K562 (cell line): Measurements from ENCODE around the gene BICC1. TPM values are rescaled to one million over a fixed set of nuclear protein-coding genes. Genes with fewer than 3 reads are reported as not detected.

Experiments used
- ATAC-seq: fragments of 200-7000 bp; cut with Tn5 transposase; 3 replicates; pipeline ENCODE4 v1.9.1; 2020; ENCODE audit warnings: moderate library complexity
- BruUV-seq: library from RNA; stranded (reverse); fragments of 400-500 nt; replicated peaks from 2 replicates; lab custom pipeline; 2021; lab: Mats Ljungman, UMichigan
- CTCF ChIA-PET: fragments of 300-600 bp; formaldehyde crosslinking; extraction: SDS; loops from one replicate; lab custom pipeline; 2021; ENCODE audit warnings: low intra/inter-chr PET ratio; lab: Yijun Ruan, JAX
- POLR2A ChIA-PET: fragments of 300-600, 350-650 bp; sonication (Branson Sonifier 250); formaldehyde crosslinking; extraction: SDS; loops from one replicate; lab custom pipeline; 2021; ENCODE audit warnings: antibody characterized with exemption, inconsistent platforms; lab: Yijun Ruan, JAX
- DNase-seq, 4 experiments: peaks; one replicate each; pipeline versions ENCODE4 v3.0.0 to v3.0.0-alpha.2; 2011 to 2018; ENCODE audit warnings: low spot score in 3 of 4, mixed read lengths in 3 of 4; ENCODE audit errors: extremely low read depth in 1 of 4
- FAIRE-seq: peaks from 2 replicates; lab custom pipeline; 2011; peaks lifted over from hg19 to GRCh38; lab: Jason Lieb, UNC
- H2AFZ ChIP-seq: 2 replicates; pipeline ENCODE4 v1.6.0; 2011; ENCODE audit warnings: low read depth, low read length, control low read depth, inconsistent platforms
- H3K27ac ChIP-seq: fragments of 200-600 bp; 3 replicates; pipeline ENCODE4 v1.8.0; 2011; ENCODE audit warnings: low read depth, mild to moderate bottlenecking, control low read depth, inconsistent platforms, low read length, moderate library complexity, mixed read lengths; ENCODE audit errors: extremely low read depth
- H3K27me3 ChIP-seq, 2 experiments: fragments of 300-600 bp in 1 of 2; 2 replicates in 1 of 2; 3 replicates in 1 of 2; pipeline versions ENCODE4 v1.6.0 to v1.8.0; 2011; ENCODE audit warnings: inconsistent platforms in 2 of 2, low read length in 2 of 2, mild to moderate bottlenecking in 1 of 2, mixed read lengths in 1 of 2, moderate library complexity in 1 of 2; ENCODE audit not compliant: control insufficient read depth in 2 of 2, insufficient read depth in 2 of 2
- H3K36me3 ChIP-seq: fragments of 300-600 bp; 3 replicates; pipeline ENCODE4 v1.8.0; 2011; ENCODE audit warnings: mild to moderate bottlenecking, low read length, inconsistent platforms; ENCODE audit not compliant: control insufficient read depth, insufficient read depth
- H3K4me1 ChIP-seq, 2 experiments: fragments of 200-600 bp in 1 of 2; replicated peaks in 1 of 2; 2 replicates in 1 of 2; 3 replicates in 1 of 2; pipeline versions ENCODE4 v1.5.1 to v1.8.0; 2011; ENCODE audit warnings: inconsistent platforms in 2 of 2, low read length in 2 of 2, mild to moderate bottlenecking in 1 of 2, mixed read lengths in 1 of 2, moderate library complexity in 1 of 2; ENCODE audit not compliant: control insufficient read depth in 2 of 2, insufficient read depth in 2 of 2
- H3K4me2 ChIP-seq: 2 replicates; pipeline ENCODE4 v1.6.1; 2011; ENCODE audit warnings: low read length, control low read depth, inconsistent platforms, mixed read lengths; ENCODE audit not compliant: insufficient read depth
- H3K4me3 ChIP-seq: fragments of 200-600 bp; sonication (generic), shearing (Covaris generic); 2 replicates; pipeline ENCODE4 v1.5.1; 2016; ENCODE audit warnings: control low read depth, inconsistent platforms
- H3K79me2 ChIP-seq: fragments of 200-600 bp; 3 replicates; pipeline ENCODE4 v1.8.0; 2011; ENCODE audit warnings: low read length, inconsistent platforms; ENCODE audit not compliant: control insufficient read depth, insufficient read depth
- H3K9ac ChIP-seq, 2 experiments: 2 replicates each; pipeline versions ENCODE4 v1.6.0 to v1.6.1; 2011; ENCODE audit warnings: low read depth in 2 of 2, low read length in 2 of 2, control low read depth in 1 of 2, inconsistent platforms in 1 of 2, mild to moderate bottlenecking in 1 of 2, mixed read lengths in 1 of 2; ENCODE audit not compliant: insufficient read depth in 1 of 2
- H3K9me1 ChIP-seq: one replicate; pipeline ENCODE4 v1.6.0; 2011; ENCODE audit warnings: inconsistent platforms, mild to moderate bottlenecking, low read length, moderate library complexity; ENCODE audit not compliant: control insufficient read depth, insufficient read depth
- H3K9me3 ChIP-seq: replicated peaks from 2 replicates; pipeline ENCODE4 v1.5.1; 2011; ENCODE audit warnings: low read depth, low read length, inconsistent platforms; ENCODE audit not compliant: control insufficient read depth, insufficient read depth
- H4K20me1 ChIP-seq: replicated peaks from 2 replicates; pipeline ENCODE4 v1.6.1; 2011; ENCODE audit warnings: low read length, inconsistent platforms, mixed read lengths; ENCODE audit not compliant: control insufficient read depth, insufficient read depth
- ILF3 ChIP-seq: fragments of 450-650 bp; IDR thresholded peaks from 2 replicates; pipeline ENCODE4 v1.6.1; 2018; ENCODE audit warnings: antibody characterized with exemption, mild to moderate bottlenecking, moderate library complexity, borderline replicate concordance
- TAF9B ChIP-seq: fragments of 450-650 bp; IDR thresholded peaks from 2 replicates; pipeline ENCODE4 v1.6.1; 2018; ENCODE audit warnings: mild to moderate bottlenecking; ENCODE audit not compliant: partially characterized antibody
- TAL1 ChIP-seq: fragments of 450-650 bp; IDR thresholded peaks from 2 replicates; pipeline ENCODE4 v1.6.1; 2016; ENCODE audit warnings: mild to moderate bottlenecking
- TOE1 ChIP-seq, 2 experiments: fragments of 450-650 bp in 1 of 2; sonication (generic) in 1 of 2; formaldehyde crosslinking in 1 of 2; IDR thresholded peaks; 2 replicates each; pipeline versions ENCODE4 v1.7.1 to v1.8.0; 2016 to 2022; ENCODE audit warnings: borderline replicate concordance in 2 of 2, mild to moderate bottlenecking in 2 of 2, antibody characterized with exemption in 1 of 2, inconsistent platforms in 1 of 2, low read depth in 1 of 2, missing genetic modification reagents in 1 of 2, moderate library complexity in 1 of 2
- ZC3H11A ChIP-seq: IDR thresholded peaks from 2 replicates; pipeline ENCODE4 v1.6.1; 2012; ENCODE audit warnings: low read depth, low read length, improper control_type of control experiment
- ZKSCAN1 ChIP-seq: fragments of 150-350 bp; IDR thresholded peaks from 2 replicates; pipeline ENCODE4 v1.6.1; 2016; ENCODE audit warnings: low read depth, low read length
- WGBS: fragments of 100-300 bp; shearing (Covaris generic); methylation state at CpG from one replicate; pipeline ENCODE4 v1.1.6; 2016; ENCODE audit warnings: low coverage, mixed read lengths; ENCODE audit not compliant: insufficient coverage; ENCODE audit errors: missing lambda C conversion rate; 5-methylcytosine and 5-hydroxymethylcytosine counted together
- in situ Hi-C: fragments of 300-500 bp; cut with MboI; formaldehyde crosslinking; loops from 4 replicates; pipeline ENCODE4 v1.15.0; 2018; ENCODE audit warnings: inconsistent platforms, mixed read lengths
- intact Hi-C: fragments of 100-400 bp; cut with micrococcal nuclease; formaldehyde crosslinking; loops from 2 replicates; pipeline ENCODE4 v1.14.2; 2022
- polyA plus RNA-seq, 8 experiments: library from polyadenylated mRNA; depleted of rRNA in 4 of 8; stranded (reverse) in 5 of 8; unstranded in 3 of 8; fragments of >200 nt; fragmentation: Nextera tagmentation in 2 of 8; fragmentation: Illumina TruSeq in 1 of 8; extraction: Ambion mirVana in 2 of 8; extraction: Trizol in 1 of 8; gene quantifications; 2 replicates each; pipeline versions ENCODE4 v1.2.1 to v1.2.3, GENCODE V29; 2011 to 2014; ENCODE audit warnings: inconsistent platforms in 1 of 8, missing spikeins in 1 of 8
- total RNA-seq, 7 experiments: library from RNA; depleted of rRNA in 6 of 7; stranded (reverse); fragments of >200 nt in 6 of 7; fragmentation: Illumina TruSeq in 2 of 7; extraction: Trizol in 2 of 7; gene quantifications; 2 replicates each; pipeline versions ENCODE4 v1.2.1 to v1.2.3, GENCODE V29; 2011 to 2021; ENCODE audit warnings: low replicate concordance in 1 of 7
- TF ChIP-seq, protein P1 (sequence below): fragments of 450-650 bp; formaldehyde crosslinking; IDR thresholded peaks from 2 replicates; pipeline ENCODE4 v1.4.0; 2020; ENCODE audit warnings: mild to moderate bottlenecking, moderate library complexity
- TF ChIP-seq, protein P2 (sequence below), 2 experiments: fragments of 200-800 bp in 1 of 2; sonication (Bioruptor generic) in 1 of 2; sonication (generic) in 1 of 2; formaldehyde crosslinking in 1 of 2; IDR thresholded peaks in 1 of 2; conservative IDR thresholded peaks in 1 of 2; 2 replicates each; pipeline versions ENCODE4 v1.5.0 to v1.6.1; 2016 to 2020; ENCODE audit warnings: missing compliant biosample characterization in 1 of 2, missing genetic modification characterization in 1 of 2, missing genetic modification reagents in 1 of 2
- TF ChIP-seq, protein P3 (sequence below): sonication (generic); formaldehyde crosslinking; IDR thresholded peaks from 2 replicates; pipeline ENCODE4 v1.8.1; 2023; ENCODE audit warnings: mild to moderate bottlenecking, missing genetic modification reagents

The BICC1 gene
- total and polyA plus RNA-seq, 9 of the 15 experiments (the other 6 are each of a cell fraction or from before 2014, with no cell fraction given) = not detected

DNA sequence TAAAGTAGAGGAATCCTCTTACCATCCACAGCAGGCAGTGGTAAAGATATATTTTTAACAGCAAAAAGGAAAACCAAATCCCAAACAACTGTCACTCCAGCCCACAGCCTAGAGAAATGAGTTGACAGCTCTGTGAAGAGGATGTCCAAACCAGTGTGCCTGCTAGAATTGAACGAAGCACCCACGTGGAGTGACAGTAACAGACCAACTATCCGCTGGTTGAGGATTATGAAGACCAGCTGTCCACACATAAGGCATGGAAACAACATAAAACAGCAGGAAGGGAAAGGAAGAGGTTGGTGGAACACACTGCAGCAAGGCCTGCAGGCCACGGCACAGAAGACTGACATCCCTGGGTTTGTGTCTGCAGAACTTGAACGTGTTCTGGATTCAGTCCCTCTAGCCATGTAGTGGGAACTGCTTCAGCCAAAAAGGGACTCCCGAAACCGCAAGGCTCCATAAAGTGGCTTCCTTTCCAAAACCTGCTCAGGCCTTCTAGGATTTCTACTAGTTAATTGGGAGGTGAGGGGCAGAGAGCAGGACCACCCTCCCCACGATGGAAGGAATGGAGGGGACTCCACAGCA lies 324.4 kb downstream of the BICC1 start:
- POLR2A ChIA-PET = no interaction called here
- WGBS = 0% methylated on average over 8 of the region's 8 CpGs
- no peak for ATAC-seq

More for the DNA sequence above, 324.4 kb downstream of the BICC1 start:
- no peak overlapping the region for H3K9ac ChIP-seq
- in situ Hi-C loops = no loop called here
- no peaks in the 10 kb centered on the region for H4K20me1 ChIP-seq
- DNase-seq (no peak), FAIRE-seq (no peak)
- H3K9me1 ChIP-seq = no peaks in the 10 kb centered on the region
- no peaks in the 10 kb centered on the region for H3K36me3 ChIP-seq
- H3K79me2 ChIP-seq = no peaks in the 10 kb centered on the region
- H3K4me2 ChIP-seq = no peak overlapping the region
- H3K27me3 ChIP-seq = no peaks in the 10 kb centered on the region
- H3K4me1 ChIP-seq = no peaks in the 10 kb centered on the region
- no peak overlapping the region for H3K4me3 ChIP-seq
- H3K27ac ChIP-seq = no peak overlapping the region
- intact Hi-C loops = no loop called here
- no peak overlapping the region for H2AFZ ChIP-seq
- CTCF ChIA-PET = no interaction called here
- no TSS peak for BruUV-seq
- TF ChIP-seq, protein P1, sequence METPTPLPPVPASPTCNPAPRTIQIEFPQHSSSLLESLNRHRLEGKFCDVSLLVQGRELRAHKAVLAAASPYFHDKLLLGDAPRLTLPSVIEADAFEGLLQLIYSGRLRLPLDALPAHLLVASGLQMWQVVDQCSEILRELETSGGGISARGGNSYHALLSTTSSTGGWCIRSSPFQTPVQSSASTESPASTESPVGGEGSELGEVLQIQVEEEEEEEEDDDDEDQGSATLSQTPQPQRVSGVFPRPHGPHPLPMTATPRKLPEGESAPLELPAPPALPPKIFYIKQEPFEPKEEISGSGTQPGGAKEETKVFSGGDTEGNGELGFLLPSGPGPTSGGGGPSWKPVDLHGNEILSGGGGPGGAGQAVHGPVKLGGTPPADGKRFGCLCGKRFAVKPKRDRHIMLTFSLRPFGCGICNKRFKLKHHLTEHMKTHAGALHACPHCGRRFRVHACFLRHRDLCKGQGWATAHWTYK (CRISPR knock-in tag) = no peak
- TF ChIP-seq TAF9B = no peak
- no peak for TF ChIP-seq TOE1 (IDR thresholded peaks at IDR 0.05; ENCODE audit: borderline replicate concordance)
- no peak for TF ChIP-seq TOE1 (CRISPR knock-in tag; IDR thresholded peaks at IDR 0.05; ENCODE audit: borderline replicate concordance, low read depth)
- no peak for TF ChIP-seq ZC3H11A
- no peak for TF ChIP-seq ILF3
- no peak for TF ChIP-seq ZKSCAN1
- TF ChIP-seq, protein P2, sequence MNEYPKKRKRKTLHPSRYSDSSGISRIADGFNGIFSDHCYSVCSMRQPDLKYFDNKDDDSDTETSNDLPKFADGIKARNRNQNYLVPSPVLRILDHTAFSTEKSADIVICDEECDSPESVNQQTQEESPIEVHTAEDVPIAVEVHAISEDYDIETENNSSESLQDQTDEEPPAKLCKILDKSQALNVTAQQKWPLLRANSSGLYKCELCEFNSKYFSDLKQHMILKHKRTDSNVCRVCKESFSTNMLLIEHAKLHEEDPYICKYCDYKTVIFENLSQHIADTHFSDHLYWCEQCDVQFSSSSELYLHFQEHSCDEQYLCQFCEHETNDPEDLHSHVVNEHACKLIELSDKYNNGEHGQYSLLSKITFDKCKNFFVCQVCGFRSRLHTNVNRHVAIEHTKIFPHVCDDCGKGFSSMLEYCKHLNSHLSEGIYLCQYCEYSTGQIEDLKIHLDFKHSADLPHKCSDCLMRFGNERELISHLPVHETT (CRISPR knock-in tag; conservative IDR thresholded peaks at IDR 0.05 in 1 of 2, IDR thresholded peaks at IDR 0.05 in 1 of 2) = no peak
- TF ChIP-seq TAL1 = no peak
- TF ChIP-seq, protein P3, sequence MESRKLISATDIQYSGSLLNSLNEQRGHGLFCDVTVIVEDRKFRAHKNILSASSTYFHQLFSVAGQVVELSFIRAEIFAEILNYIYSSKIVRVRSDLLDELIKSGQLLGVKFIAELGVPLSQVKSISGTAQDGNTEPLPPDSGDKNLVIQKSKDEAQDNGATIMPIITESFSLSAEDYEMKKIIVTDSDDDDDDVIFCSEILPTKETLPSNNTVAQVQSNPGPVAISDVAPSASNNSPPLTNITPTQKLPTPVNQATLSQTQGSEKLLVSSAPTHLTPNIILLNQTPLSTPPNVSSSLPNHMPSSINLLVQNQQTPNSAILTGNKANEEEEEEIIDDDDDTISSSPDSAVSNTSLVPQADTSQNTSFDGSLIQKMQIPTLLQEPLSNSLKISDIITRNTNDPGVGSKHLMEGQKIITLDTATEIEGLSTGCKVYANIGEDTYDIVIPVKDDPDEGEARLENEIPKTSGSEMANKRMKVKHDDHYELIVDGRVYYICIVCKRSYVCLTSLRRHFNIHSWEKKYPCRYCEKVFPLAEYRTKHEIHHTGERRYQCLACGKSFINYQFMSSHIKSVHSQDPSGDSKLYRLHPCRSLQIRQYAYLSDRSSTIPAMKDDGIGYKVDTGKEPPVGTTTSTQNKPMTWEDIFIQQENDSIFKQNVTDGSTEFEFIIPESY (CRISPR knock-in tag) = no peak
- H3K9me3 ChIP-seq = no peaks in the 10 kb centered on the region
